ENCODE results near the gene WDR31.

Gene WDR31

DNA sequence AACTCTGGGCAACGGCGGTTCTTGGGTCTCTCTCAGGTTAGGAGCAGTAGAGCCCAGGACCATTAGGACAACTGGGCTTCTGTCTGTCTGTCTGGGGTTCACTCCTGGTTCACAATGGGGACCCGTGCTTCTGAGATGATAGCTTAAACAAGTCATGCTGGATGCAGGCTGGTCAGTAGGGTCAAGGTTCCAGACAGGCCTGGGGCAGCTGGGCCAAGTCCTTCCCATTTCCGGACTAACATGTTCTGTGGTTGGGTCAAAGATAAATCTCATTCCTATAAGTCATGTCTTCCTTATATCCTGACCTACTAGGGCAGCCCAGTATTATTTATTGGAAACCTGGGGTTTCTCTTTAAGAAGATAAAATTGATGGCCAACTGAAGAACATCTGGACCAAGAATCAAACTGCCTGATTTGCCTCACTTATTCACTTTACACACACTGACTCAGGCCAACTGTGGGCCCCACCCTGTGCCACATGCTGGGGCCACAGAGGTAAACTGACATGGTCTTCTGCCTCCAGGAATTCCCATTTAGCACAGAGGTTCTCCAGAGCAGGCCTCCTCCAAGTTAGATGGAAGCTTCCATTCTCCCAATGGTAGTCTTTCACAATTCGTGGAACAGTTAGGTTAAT is 28.4 kb upstream of the WDR31 start:
- no peak for DNase-seq

DNA sequence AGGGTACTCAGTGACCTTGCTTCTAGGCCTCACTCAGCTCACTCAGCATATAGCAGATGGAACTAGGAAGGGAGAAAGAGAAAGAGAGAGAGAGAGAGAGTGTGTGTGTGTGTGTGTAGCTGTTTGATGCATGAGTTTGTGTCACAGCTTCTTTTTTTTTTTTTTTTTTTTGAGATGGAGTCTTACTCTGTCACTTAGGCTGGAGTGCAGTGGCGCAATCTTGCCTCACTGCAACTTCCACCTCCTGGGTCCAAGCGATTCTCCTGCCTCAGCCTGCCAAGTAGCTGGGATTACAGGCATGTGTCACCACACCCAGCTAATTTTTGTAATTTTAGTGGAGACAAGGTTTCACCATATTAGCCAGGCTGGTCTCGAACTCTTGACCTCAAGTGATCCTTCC is 25.6 kb upstream of the WDR31 start:
- DNase-seq: peak in 1 of 2 donors; percentile 21

DNA sequence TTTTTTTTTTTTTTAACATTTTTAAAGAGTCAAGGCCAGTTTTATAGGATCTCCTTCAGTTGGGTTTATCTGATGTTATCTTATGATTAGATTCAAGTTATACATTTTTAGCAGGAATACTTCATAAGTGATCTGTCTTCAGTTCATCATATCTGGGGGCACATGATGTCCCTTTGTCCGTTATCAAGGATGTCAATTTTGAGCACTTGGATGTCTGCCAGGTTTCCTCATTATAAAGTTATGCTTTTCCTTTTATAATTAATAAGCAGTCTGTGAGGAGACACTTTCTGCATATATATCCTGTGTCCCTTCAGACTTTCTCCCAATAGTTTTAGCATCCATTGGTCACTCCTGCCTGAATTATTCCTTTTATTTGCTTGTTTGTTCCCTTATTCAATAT is 24.9 kb upstream of the WDR31 start:
- DNase-seq: no peak

DNA sequence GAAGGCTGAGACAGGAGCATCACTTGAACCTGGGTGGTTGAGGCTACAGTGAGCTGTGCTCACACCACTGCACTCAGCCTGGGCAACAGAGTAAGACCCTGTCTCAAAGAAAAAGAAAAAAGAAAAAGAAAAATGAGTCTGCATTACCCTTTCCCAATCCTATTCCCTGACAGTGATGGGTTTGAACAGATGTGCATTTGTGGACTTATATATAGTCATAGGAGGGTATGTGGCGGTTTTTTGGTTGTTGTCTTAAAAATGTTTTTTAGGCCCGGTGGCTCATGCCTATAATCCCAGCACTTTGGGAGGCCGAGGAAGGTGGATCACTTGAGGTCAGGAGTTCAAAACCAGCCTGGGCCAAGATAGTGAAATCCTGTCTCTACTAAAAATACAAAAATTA is 23.3 kb upstream of the WDR31 start:
- DNase-seq: no peak

DNA sequence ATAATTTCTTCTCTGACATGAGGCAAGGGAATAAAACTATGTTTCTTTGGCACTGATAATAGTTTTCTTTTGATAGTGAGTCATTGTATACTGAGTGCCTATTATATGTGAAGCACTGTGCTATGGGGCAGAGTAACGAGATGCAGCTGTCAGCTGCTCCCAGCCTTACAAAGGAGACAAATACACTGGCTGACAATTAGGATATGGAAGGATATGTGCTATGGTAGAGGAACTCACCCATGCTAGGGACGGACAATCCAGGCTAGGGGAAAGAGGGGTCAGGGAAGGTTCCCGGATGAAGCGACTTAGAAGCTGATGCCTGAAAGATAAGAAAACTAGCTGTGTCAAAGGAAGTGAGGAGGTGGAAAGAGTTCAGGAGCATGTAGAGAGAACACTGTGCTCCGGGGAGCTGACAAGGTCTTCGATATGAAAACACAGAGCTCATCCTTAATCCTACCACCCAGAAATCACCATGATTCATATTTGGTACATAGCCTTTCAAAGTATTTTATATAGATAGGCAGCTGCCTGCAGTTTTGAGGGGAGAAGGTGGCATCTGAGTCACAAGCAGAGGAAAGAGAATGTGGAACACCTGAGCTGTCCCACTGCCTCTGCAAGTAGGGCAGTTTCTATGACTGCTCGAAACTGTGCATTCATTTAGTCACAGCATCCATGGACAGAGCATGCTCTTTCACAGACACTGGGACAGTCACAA is 21.4 kb upstream of the WDR31 start:
- DNase-seq: no peak

DNA sequence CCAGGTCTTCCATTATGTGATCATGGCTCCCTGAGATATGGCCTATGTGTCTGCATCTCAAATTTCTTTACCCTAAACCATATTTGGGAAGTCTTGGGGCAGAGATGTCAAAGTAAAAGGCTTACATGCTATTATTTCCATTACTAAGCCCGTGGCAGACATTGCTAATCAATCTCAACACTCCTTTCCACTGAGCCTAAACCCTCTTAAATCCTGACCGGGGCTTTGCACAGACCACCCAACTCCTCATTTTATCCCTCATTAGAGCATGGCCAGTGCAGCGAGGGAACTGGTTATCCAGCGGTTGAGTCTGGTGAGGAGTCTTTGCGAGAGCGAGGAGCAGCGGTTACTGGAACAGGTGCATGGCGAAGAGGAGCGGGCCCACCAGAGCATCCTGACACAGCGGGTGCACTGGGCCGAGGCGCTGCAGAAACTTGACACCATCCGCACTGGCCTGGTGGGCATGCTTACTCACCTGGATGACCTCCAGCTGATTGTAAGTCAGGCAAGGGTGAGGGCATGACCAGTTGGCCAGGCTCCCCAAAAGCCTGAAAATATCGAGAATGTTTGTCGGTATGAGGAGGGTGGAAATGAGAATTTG is 20.3 kb upstream of the WDR31 start:
- DNase-seq: no peak

DNA sequence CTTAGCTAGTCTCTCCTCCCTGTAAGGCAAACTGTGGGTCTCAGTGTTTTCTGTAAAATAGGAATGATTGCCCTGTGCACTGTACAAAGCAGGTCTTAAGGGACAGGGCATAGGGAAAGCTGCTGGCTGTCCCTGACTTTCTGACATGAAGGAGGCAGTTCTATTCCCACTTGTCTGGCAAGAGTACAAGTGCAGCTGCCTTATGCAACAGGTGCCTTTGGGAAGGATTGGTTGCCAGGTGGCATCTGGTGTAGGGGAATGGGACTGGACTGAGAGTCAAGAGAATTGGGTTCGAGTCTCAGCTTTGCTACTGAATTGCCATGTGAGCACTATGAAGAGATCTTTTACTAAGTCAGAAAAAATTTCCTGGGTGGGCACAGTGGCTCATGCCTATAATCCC is 19.3 kb upstream of the WDR31 start:
- DNase-seq: no peak

DNA sequence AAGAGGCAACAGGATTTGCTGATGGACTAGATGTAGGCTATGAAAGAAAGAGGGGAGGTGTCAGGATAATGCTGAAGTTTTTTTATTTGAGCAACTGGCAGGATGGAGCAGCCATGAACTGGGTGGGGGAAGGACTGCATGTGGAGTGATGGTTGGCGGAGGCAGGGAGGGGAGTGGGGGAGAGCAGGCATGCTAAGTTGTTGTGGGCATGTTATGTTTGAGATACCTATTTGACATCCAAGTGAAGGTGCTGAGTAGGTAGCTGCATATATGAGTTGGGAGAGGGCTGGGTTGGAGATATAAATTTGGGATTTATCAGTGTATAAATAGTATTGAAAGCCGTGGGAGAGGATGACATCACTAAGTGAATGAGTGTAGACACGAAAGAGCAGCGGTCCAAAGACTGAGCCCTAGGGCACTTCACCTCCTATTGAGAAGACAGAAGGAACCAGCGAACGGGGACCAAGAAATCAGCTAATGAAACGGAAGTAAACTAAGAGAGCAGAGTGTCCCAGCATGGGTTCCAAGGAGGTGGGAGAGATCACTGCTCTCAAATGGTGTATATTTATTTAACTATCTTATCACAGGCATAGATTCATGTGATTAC is 16.7 kb upstream of the WDR31 start:
- DNase-seq: no peak

DNA sequence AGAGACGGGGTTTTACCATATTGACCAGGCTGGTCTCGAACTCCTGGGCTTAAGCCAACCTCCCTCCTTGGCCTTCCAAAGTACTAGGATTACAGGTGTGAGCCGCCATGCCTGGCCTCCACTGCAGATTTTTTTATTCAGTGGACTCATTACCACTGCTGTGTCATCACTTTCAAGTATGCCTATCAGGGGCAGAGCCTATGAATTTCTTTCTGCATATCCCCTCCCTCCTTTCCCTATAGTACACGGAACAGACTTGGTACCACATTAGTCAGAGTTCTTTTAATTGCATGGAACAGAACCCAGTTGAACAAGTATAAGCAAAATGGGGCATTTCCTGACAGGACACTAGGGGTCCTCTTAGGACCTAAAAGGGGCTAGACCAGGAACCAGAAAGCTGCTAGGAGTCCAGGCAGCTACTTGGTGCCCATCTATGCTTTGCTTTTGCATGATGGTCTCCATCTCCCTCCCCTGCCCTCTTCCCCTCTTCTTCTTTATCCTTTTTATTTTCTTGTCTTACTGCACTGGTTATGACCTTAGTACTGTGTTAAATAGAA is 15.0 kb upstream of the WDR31 start:
- DNase-seq: no peak

DNA sequence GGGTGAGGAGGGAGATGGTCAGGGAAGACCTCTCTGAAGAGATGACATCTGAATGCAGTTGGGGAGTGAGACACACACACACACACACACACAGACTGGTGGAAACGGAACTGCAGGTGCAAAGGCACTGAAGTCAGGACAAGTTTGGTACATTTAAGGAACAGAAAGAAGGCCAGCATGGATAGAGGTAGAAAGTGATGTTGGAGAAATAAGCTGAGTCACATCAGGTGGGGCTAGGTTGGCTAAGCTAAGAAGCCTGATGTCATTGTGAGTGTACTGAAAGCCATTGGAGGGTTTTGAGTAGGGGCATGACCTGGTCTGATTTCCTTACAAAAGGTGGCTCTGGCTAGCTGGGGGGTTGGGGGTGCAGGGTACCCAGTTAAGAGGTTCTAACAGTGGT is 12.3 kb upstream of the WDR31 start:
- DNase-seq: no peak

DNA sequence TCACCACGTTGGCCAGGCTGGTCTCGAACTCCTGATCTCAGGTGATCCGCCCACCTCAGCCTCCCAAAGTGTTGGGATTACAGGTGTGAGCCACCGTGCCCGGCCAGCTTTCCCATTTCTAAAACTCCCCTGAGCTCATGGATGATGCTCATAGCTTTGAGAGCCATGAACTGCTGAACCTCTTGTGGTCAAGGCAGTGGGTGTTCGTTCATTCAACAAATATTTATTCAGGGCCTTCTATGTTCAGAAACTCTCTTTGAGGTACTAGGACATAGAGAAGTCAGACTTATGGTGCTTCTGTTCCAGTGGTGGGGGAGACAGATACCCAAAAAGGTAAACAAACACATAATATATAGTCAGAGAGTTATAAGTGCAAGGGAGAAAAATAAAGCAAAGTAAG is 11.9 kb upstream of the WDR31 start:
- DNase-seq: no peak

DNA sequence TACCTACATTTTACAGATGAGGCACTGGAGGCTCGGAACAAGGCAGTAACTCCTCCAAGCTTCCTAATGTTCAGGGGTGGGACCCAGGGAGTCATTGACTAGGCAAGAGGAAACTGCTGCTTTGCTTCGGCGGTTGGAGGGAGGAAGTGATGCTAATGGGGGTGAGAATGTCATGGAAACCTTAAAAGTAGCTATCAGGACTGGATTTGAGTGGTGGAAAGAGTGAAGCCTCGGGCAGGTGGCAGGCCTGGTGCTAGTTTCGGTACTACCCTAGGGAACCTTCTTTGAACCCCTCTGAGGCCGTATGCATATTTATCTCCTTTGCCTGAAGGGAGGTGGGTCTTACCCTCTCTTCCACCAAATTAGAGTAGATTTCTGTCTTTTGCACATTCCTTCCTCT is 10.9 kb upstream of the WDR31 start:
- peak; percentile 32 to 40 for DNase-seq

DNA sequence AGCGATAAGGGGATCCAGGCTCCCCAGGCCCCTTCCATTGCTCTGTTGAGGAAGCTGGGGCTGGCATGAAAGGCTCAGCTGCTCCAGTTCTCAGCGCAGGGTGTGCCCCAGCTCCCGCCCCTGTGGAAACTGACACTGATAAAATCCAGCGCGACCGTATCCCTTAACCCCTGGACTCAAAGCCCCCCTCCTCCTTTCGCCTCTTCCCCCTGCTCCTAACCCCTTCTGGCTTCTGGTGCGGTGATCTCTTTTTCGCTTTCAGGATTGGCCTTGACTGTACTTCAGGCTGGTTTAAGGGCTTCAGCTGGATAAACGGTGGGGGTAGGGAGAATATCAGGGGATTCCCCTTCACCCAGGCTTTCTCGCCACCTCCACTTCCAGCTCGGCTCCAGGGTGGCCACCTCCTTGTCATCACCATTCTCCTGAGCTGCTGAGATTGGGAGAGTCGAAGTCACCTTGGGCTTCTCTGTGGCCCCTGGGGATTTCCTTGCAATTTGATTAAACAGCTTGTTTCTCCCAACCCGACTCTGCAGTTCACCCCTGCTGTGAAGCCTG is 10.1 kb upstream of the WDR31 start:
- DNase-seq: no peak

DNA sequence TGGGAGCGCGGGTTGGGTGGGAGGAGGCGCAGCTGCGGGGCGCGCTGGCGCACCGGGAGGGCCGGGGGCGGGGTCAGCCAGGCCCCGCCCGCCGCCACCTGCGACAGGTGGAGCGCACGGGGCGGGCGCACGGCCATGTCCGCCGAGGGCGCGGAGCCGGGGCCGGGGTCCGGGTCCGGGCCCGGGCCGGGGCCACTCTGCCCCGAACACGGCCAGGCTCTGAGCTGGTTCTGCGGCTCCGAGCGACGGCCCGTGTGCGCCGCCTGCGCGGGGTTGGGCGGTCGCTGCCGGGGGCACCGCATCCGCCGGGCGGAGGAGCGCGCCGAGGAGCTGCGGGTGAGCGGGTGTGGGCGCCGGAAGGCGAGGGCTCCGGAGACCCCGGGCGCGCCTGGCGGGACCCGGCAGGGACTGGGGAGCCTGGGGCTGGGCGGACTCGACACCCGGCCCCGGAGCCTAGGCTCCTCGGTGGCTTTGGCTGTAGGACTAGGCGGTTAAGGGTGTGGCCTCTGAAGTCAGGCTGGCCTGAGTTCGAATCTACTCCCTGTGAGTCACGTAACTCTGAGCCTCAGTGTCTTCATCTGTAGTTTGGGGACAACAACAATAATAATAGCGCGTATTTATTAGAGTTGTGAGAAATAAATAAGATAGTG is 9.5 kb upstream of the WDR31 start, which contains the start of gene BSPRY:
TSS of gene BSPRY (plus strand) at position 97 of the 650 bp plus-strand sequence. CDS start at position 136, 39 bp downstream.
- DNase-seq: peak; percentile 20 to 39

DNA sequence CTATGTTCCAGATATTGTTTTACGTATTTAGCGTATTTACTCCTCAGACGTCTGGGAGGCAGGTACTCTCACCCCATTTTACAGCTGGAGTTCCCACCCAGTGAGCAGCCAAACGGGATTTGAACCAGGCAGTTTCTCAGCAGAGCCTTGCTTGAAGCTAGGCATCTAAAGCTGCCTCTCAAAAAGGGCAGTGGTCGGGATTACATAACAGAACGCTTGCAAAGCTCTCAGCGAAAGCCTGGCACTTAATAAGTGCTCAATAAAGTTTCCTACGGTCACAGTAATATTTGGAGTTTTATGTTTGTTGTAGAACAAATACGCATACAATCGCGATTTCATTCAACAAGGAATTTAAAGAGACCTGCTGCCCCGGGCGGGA is 9.0 kb upstream of the WDR31 start:
- DNase-seq: no peak

DNA sequence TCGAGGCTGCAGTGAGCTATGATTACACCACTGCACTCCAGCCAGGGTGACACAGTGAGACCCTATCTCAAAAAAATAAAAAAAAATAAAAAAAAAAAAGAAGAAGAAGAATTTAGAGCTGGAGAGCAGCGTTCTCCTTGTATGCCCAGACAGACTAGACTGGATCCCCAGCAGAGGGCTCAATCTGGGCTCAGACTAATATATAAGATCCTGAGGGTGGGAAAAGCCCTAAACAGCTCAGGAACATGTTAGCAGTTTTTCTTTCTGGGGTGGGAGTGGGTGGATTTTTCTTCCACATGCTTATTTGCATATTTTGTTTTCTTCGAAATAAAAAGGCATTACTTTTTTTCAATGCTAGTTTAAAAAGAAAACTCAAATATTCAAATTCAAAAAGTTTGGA is 8.4 kb upstream of the WDR31 start:
- no peak for DNase-seq

DNA sequence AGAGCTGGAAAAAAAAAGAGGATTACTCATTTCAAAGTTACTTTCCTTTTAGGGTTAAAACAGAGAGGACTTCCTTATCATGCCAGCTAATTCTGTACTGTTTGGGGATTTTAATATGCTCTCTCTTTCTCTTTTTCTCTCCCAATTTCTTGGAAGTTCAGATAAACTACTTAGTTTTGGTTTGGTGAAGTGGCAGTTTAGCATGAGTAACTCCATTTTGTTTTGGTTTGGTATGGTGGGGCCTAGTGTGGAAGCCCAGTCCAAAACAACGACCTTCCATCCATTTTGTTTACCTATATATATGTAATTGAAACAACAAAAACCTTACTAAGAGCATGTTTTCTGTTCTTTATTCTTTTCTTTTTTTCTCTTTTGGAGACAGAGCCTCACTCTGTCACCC is 5.6 kb upstream of the WDR31 start:
- DNase-seq: no peak

DNA sequence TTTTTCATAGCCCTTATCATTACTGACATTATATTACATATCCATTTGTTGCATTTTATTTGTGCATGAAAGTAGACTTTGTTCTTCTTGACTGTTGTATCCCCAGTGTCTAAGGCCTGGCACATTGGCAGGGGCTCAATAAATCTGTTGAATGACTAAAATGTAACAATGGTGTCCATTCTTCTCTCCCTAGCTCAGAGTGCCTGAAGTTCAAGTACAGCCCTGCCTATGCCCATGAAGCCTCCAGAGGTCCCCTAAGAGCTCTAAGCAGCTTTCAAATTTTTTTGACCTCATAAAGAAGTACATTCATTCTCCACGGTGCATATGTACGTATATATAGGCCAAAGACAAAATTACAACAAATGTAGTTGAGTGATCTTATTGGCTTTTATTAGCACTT is 5.1 kb upstream of the WDR31 start:
- no peak for DNase-seq

DNA sequence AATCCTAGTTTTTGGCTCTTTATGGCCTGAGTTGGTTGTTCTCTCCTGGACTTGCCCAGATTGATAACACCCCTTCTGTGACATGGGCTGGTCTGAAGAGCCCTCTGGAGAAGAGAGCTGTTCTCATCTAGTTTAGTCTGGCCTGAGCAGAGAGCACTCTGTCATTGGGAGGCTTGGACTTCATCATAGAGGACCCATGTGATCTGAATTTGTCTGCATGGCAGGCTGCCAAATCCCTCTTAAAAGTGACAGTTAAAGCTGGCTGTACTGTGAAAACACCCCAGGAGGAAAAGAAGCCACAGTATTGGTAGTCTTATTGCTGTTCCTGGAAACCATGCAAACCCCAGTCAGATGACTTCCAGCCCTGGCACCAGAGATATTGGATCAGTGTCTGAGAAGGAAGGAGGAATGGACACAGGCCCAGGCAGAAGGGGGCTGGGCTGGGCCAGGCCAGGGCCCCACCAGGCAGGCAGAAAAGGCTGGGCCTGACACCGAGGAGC is 3.7 kb upstream of the WDR31 start:
- no peak for DNase-seq

DNA sequence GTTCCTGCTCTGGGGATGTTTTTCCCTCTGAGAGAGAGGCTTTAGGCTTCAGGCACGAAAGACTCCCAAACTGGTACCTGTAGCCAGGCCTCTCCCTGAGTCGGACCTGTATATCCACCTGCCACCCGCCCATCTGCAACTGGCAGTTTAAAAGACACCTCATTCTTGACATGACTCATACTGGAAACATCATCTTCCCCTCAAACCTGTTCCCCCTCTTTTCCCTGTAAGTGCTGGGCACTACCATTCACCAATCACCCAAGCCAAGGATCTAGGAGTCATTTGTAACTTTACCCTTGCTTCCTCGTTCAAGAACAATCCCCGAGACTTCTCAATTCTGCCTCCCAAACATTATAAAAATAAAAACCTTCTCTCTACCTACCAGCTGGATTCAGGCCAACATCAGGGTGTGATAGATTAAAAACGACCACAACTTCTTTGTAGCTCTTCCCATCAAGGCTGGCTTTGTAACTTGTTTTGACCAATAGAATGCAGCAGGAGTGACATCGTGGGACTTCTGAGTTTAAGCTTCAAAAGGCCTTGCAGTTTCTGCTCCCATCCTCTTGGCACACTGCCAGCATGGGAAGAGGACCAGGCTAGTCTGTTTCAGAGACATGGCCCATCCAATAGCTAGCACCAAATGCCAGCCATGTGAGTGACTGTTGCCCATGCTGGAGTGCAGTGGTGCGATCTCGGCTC is 1.8 kb upstream of the WDR31 start:
- peak in 1 of 2 donors; percentile 22 for DNase-seq

DNA sequence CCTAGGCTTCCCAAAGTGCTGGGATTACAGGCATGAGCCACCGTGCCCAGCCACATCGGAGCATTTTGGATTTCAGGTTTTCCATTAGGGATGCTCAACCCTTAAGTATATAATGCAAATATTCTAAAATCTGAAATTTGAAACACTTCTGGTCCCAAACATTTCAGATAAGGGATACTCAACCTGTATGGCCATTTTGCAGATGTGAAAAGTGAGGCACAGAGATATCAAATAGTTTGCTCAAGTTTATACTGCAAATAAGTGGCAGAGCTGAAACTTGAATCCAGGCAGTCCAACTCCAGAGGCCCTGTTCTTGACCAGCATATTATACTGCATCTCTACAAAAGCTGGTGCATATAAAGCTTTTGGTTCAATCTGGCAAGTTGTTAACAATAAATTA is 2.4 kb downstream of the WDR31 start:
- DNase-seq: no peak

DNA sequence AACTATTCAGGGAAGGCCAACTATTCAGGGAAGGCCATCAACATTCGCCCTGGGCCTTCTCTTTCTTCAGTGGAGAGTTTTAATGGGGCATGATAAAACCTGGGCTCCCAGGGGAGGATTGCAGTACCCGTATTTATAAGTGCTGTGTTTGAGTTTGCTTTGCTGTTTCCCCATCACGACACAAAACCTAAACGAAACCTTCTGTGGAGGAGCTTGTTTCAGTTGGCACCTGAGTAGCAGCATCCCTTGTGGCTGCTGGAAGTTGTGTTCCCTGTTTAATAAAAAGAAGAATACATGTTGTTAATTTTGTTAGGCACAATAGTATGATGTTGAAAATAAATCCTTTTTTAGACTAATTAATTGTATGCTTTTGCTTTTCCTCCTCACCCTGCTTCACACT is 8.3 kb downstream of the WDR31 start:
- no peak for DNase-seq
